A673 (cell line): ENCODE measurements around the gene SRGAP2B.
"Not testable (repeated sequence)": the region's sequence is repeated elsewhere in the genome, so short reads cannot be mapped to it uniquely, and the experiment has no call there.

Source experiments
- EZH2 ChIP-seq: fragments of 200-600 bp; sonication (generic); IDR thresholded peaks from 2 replicates; pipeline ENCODE4 v1.6.1; 2017; ENCODE audit warnings: borderline replicate concordance, low read depth, mild to moderate bottlenecking, mixed read lengths, antibody characterized with exemption, low read length; ENCODE audit not compliant: poor library complexity, severe bottlenecking
- TF ChIP-seq, protein P1 (sequence below): fragments of 300-800, 200-600 bp; sonication (generic); conservative IDR thresholded peaks from 2 replicates; pipeline ENCODE4 v1.5.1; 2017; ENCODE audit warnings: low read depth, mild to moderate bottlenecking, antibody characterized with exemption, low read length, moderate library complexity, mixed read lengths

GRCh38 chr1:144919106-144919505, 176.0 kb downstream of the SRGAP2B start:
- TF ChIP-seq, protein P1, sequence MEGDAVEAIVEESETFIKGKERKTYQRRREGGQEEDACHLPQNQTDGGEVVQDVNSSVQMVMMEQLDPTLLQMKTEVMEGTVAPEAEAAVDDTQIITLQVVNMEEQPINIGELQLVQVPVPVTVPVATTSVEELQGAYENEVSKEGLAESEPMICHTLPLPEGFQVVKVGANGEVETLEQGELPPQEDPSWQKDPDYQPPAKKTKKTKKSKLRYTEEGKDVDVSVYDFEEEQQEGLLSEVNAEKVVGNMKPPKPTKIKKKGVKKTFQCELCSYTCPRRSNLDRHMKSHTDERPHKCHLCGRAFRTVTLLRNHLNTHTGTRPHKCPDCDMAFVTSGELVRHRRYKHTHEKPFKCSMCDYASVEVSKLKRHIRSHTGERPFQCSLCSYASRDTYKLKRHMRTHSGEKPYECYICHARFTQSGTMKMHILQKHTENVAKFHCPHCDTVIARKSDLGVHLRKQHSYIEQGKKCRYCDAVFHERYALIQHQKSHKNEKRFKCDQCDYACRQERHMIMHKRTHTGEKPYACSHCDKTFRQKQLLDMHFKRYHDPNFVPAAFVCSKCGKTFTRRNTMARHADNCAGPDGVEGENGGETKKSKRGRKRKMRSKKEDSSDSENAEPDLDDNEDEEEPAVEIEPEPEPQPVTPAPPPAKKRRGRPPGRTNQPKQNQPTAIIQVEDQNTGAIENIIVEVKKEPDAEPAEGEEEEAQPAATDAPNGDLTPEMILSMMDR, result not testable (repeated sequence)
- not testable (repeated sequence) for TF ChIP-seq EZH2
